SHP77 treated with DMSO at 0.1 percent for 48 hours (cell line): ENCODE data around the gene IBA57.
"Not testable (repeated sequence)": the region's sequence is repeated elsewhere in the genome, so short reads cannot be mapped to it uniquely, and the experiment has no call there.

Experiments
- DNase-seq: peaks from one replicate; lab custom pipeline; 2025; lab: John Stamatoyannopoulos, UW

IBA57 gene

DNA sequence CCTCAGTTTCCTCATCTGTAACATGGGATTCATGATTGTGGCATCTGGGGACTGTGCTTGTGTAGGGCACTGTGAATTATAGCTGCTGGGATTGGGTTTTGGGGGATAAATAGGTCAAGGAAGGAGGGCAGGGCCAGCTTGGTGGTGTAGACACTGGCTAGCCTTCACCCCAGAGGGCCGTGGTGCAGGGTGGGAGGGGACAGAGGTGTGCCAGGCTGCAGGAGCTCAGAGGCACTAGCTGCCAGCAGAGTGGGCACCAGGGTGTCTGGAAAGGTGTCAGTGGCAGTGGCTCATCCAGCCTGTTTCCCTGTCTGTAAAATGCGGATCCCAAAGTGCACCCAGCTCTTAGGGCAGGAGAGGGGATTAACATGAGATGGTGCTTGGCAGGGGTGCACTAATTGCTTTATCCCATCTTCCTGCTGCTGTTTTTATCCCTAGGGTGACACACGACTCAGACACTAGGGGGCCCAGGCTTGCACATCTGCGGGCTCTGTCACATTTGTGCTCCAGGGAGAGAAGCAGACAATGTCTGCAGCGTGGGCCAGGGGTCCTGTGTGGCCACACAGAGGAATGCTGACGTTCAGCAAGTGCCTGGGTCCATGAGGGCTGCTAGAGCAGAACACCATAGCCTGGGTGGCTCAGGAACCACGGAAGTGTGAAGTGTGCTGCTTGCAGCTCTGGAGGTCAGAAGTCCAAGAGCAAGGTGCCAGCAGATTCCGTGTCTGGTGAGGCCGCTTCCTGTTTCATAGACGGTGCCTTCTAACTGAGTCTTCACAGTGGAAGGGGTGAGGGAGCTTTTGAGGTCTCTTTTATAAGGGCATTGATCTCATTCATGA lies 61.6 kb downstream of the IBA57 start:
- no peak for DNase-seq

DNA sequence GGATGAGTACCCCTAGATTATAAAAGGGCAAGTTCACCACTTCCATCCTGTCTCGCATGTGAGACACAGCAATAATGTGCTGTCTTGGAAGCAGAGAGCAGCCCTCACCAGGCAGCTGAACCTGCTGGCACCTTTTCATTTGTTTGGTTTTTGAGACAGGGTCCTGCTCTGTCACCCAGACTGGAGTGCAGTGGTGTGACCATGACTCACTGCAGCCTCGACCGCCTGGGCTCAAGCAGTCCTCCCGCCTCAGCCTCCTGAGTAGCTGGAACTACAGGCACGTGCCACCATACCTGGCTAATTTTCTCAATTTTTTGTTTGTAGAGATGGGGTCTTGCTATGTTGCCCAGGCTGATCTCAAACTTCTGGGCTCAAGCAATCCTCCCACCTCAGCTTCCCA lies 62.5 kb downstream of the IBA57 start:
- not testable (repeated sequence) for DNase-seq

DNA sequence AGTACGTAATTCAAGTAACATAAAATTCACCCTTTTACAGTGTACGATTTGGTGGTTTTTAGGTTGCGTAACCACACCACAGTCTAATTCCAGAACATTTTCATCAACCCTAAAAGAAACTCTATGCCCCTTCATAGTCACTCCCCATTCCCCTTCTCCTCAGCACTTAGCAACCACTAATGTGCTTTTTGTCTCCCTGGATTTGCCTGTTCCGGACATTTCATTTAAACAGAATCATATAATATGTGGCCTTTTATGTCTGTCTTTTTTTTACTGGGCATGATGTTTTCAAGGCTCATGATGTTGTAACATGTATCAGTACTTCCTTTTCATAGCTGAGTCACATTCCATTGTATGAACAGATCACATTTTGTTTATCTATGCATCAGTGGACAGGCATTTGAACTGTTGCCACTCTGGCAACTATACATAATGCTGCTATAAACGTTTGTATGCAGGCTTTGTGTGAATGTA lies 63.0 kb downstream of the IBA57 start:
- DNase-seq = no peak

DNA sequence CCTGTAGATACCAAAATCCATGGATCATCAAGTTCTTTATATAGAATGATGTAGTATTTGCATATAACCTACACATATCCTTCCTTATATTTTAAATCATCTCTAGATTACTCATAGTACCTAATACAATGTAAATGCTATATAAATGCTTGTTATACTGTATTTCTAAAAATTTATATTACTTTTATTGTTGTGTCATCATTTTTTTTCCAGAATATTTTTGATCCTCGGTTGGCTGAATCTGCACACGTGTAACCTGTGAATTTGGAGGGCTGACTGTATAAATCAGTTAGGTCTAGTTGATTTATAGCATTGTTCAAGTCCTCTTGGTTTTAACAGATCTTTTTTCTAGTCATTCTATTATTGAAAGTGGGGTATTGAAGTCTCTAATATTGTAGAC lies 65.6 kb downstream of the IBA57 start:
- DNase-seq = no peak
